ENCODE data around the gene GLS. TPM values are rescaled to one million over a fixed set of nuclear protein-coding genes. Genes with fewer than 3 reads are reported as not detected.

GLS gene
- total RNA-seq, 1 experiment from 2014 or later: 116 TPM

- DNase-seq (ENCODE audit: low read depth): no peak
These were observed 131.7 kb downstream of the GLS start for GRCh38 chr2:191012346-191012745.

DNA sequence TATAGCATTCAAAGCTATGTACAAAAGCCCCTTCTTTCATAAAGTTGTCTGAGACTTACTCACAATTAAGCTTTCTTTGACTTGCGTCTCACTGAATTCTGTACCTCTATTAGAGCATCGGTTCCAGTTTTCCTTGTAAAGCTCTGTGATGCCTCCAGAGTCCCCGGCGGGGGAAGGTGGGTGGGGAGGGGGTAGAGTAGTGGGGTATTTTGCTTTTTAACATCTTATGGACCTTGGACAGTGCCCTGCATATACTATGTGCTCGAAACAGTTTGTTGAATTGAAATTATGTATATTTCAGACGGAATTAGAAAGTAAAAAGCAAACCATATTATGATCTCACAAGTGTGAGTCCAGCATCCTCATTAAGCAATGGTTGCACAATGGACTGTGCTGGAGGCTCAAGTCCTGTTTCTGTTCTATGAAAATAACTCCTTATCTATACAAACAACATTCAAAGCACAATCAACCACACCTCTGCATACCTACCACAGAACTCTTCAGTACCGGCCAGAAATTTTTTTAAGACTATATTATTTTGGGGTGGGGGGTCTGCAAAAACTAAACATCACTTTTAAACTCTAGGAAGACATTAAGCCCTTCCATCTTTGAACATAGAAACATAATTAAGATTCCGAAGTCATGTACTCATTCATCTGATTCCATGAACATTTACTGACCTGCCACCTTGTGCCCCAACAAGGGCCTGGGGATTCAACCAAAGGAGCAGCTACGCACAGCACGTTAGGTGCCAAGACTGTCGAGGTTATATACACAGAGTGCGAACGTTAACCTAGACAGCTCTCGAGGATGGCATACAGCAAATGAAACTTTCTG is 132.4 kb downstream of the GLS start:
- peak; percentile 12 for DNase-seq (ENCODE audit: low read depth)

DNA sequence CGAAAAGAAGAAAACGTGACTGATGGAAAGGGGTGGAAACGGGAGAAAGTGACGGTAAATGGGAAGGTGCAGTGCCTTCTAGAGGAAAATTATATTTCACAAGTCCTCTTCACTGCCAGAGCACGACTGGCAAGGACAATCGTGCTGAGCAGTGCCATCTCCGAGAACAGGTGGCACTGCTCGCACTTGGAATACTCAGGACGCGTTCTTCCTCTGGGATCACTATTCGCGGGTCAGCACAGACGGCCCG is 133.0 kb downstream of the GLS start:
- no peak for DNase-seq (ENCODE audit: low read depth)

DNA sequence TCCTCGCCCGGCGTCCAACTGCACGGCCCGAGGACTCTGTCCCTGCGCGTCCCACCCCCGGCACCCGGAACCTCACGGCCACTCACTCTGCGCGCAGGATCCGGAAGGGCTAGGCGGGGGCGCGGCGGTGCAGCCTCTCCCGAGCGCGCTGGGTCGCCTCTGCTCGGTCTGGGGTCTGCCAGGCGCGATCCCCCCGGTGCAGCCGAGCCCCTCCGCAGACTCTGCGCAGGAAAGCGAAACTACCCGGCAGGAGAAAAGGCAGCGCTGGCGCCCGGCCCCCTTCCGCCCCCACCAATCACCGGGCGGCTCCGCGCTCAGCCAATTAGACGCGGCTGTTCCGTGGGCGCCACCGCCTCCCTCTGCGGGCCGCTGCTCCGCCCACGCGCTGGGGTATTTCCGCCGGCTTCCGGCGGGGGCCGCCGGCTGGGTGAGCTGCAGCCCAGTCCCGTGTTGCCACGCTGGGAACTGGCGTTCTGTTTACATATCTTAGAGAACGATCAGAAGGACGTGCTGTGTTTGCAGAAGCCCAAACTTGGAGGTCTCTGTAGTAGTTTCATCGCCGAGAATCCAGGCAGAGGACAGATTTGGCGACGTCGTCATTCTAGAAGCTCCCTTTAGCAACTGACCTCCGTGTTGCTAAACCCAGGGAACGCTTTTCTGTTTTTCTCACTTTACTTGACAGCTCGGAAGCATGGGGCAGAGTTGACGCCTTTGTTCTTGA is 133.5 kb downstream of the GLS start, which contains the start of gene STAT1:
TSS of gene STAT1 (minus strand) at position 240 of the 721 bp plus-strand sequence. CDS start 4,168 bp downstream, outside the sequence.
- peak; percentile 91 for DNase-seq (ENCODE audit: low read depth)

DNA sequence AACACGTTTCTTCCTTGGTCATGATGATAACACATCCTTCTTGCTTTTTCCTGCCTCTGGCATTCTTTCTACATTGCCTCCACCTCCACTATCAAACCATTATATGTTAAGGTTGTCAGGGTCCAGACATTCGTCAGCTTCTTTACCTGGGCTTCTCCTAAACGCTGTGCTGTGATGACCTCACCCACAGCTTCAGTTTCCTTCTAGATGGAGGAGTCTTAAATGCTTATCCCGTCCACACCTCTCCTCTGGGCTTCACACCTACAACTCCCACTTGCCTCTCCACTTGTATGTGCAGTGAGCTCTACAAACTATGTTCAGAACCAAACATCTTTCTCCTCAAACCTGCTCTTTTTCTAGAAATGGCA is 134.0 kb downstream of the GLS start:
- no peak for DNase-seq (ENCODE audit: low read depth)

Other genes with a start within 250 kb of the GLS start
- gene NAB1, start 231.7 kb upstream of the GLS start, total RNA-seq (2014; rRNA removed; shearing (Covaris generic)): 24.7 and 27.7 TPM in 2 replicates
- 29.6 and 30.7 TPM in 2 replicates for gene STAT1, start 133.3 kb downstream of the GLS start, total RNA-seq (2014; rRNA removed; shearing (Covaris generic))

Measured in HT1080 (cell line).